ENCODE measurements around the gene DYNLT2.

DNA sequence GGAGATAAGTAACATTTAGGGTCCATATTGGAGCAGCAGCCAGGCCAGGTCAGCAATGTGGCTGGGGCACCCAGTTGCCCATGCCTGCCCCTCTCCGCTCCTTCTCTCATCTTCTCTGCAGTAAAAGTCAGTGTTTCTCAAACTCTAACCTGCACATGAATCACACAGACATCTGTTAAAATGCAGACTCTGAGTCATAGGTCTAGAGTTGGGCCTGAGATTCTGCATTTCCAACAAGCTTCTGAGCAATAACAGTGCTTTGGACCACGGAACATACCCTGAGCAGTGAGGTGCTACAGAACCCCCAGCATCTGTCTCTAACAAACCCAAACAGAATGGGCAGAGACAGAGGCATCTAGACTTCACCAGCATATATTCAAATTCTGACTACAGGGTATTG is 37.2 kb downstream of the DYNLT2 start:
- TF ChIP-seq, protein P1, sequence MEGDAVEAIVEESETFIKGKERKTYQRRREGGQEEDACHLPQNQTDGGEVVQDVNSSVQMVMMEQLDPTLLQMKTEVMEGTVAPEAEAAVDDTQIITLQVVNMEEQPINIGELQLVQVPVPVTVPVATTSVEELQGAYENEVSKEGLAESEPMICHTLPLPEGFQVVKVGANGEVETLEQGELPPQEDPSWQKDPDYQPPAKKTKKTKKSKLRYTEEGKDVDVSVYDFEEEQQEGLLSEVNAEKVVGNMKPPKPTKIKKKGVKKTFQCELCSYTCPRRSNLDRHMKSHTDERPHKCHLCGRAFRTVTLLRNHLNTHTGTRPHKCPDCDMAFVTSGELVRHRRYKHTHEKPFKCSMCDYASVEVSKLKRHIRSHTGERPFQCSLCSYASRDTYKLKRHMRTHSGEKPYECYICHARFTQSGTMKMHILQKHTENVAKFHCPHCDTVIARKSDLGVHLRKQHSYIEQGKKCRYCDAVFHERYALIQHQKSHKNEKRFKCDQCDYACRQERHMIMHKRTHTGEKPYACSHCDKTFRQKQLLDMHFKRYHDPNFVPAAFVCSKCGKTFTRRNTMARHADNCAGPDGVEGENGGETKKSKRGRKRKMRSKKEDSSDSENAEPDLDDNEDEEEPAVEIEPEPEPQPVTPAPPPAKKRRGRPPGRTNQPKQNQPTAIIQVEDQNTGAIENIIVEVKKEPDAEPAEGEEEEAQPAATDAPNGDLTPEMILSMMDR (IDR thresholded peaks at IDR 0.05), result no peak
- no peak for TF ChIP-seq EP300 (IDR thresholded peaks at IDR 0.05)
